ENCODE results near the gene PRKCA.
"Not testable (repeated sequence)": the region's sequence is repeated elsewhere in the genome, so short reads cannot be mapped to it uniquely, and the experiment has no call there.

PRKCA gene

GRCh38 chr17:66443606-66444005 is 141.2 kb downstream of the PRKCA start:
- DNase-seq, result no peak

- DNase-seq, result no peak
Measured at GRCh38 chr17:66444031-66444430, 141.6 kb downstream of the PRKCA start.

- DNase-seq, result no peak
Measured at GRCh38 chr17:66445229-66445628, 142.8 kb downstream of the PRKCA start.

- DNase-seq, result no peak
Measured at GRCh38 chr17:66446419-66446818, 144.0 kb downstream of the PRKCA start.

GRCh38 chr17:66447159-66447558 is 144.7 kb downstream of the PRKCA start:
- no peak for DNase-seq

- DNase-seq, result no peak
Measured at GRCh38 chr17:66448026-66448639, 145.7 kb downstream of the PRKCA start.

- no peak for DNase-seq
Measured at GRCh38 chr17:66449418-66449977, 147.1 kb downstream of the PRKCA start.

GRCh38 chr17:66450008-66450851 is 147.8 kb downstream of the PRKCA start:
- no peak for DNase-seq

GRCh38 chr17:66450852-66451158 is 148.4 kb downstream of the PRKCA start:
- DNase-seq, result no peak

GRCh38 chr17:66451188-66452149 is 149.1 kb downstream of the PRKCA start:
- no peak for DNase-seq

GRCh38 chr17:66455060-66455459 is 152.6 kb downstream of the PRKCA start:
- no peak for DNase-seq

GRCh38 chr17:66457499-66457898 is 155.1 kb downstream of the PRKCA start:
- DNase-seq, result not testable (repeated sequence)

- no peak for DNase-seq
Measured at GRCh38 chr17:66458782-66459181, 156.4 kb downstream of the PRKCA start.

- no peak for DNase-seq
Measured at GRCh38 chr17:66459811-66460270, 157.4 kb downstream of the PRKCA start.

- no peak for DNase-seq
Measured at GRCh38 chr17:66460558-66460957, 158.1 kb downstream of the PRKCA start.

- no peak for DNase-seq
Measured at GRCh38 chr17:66461343-66461995, 159.1 kb downstream of the PRKCA start.

GRCh38 chr17:66462010-66462409 is 159.6 kb downstream of the PRKCA start:
- DNase-seq, result no peak

- DNase-seq, result no peak
Measured at GRCh38 chr17:66464921-66465320, 162.5 kb downstream of the PRKCA start.

- no peak for DNase-seq
Measured at GRCh38 chr17:66465701-66466100, 163.3 kb downstream of the PRKCA start.

GRCh38 chr17:66466106-66466820 is 163.8 kb downstream of the PRKCA start:
- no peak for DNase-seq

GRCh38 chr17:66466840-66467367 is 164.5 kb downstream of the PRKCA start:
- DNase-seq, result peak; percentile 64
